Measurements from ENCODE around the gene MAD2L2.
A peak's percentile ranks its signal among the peaks of the same experiment; 100 is the strongest.

- TF ChIP-seq CTCF (IDR thresholded peaks at IDR 0.05) = peak; percentile 79
- TF ChIP-seq MAZ (IDR thresholded peaks at IDR 0.05; ENCODE audit: borderline replicate concordance, low read depth, low read length) = no peak
- TF ChIP-seq EP300 (IDR thresholded peaks at IDR 0.05) = no peak
- TF ChIP-seq ESRRA (IDR thresholded peaks at IDR 0.05; ENCODE audit: borderline replicate concordance, low read length) = no peak
- no peak for TF ChIP-seq RFX5 (IDR thresholded peaks at IDR 0.05)
- TF ChIP-seq CBX8 (IDR thresholded peaks at IDR 0.05) = no peak
- TF ChIP-seq POLR2A (IDR thresholded peaks at IDR 0.05; ENCODE audit: low read length) = peak; percentile 14; the same call in 1 of the 2 replicates
- no peak for TF ChIP-seq POLR2AphosphoS2 (conservative IDR thresholded peaks at IDR 0.05; ENCODE audit: low read length)
Observed at GRCh38 chr1:11650331-11650991, 30.5 kb downstream of the MAD2L2 start.
